ENCODE measurements around the gene NOSTRIN.
"Not testable (repeated sequence)": the region's sequence is repeated elsewhere in the genome, so short reads cannot be mapped to it uniquely, and the experiment has no call there.

The NOSTRIN gene

DNA sequence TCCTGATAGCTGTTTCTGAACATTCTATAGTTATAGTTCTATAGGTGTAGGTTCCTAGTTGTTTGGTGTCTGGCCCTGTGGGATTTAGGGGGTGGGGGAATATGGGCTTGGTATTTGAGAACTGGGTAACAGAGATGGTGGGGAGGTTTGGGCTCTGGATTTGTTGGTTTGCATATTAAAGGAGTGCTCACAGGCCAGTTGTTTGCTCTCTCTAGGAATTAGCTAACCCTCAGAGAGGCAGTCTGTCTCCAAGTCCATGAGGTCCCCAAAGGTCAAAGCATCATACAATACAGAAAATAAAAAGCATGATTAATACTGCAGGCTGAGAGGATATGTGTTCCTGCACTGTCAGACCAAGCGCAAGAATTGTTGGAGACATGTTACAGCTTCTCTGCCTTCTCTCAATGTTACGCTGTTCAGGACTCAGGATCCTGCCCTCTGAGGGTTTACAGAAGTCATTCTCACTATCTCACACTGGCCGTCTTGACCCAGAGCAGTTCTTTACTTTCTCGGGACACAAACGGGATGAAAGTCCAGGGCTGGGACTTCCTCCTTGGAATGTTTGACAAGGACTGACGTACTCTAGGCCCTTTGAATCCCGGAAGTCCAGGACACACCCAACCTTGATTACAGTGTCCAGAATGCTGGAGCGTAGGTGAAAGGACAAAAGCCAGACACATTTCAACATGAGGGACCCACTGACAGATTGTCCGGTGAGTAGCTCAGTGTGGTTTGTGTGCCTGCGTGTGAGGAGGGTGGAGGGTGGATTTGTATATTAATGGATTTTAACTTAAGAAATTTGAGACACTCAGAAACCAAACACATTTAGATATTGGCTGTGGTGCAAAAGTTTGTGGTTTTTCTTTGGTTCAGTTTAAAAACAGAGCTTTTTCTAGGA is at the start of gene NOSTRIN:
Gene NOSTRIN (plus strand): TSS at position 677 of the 898 bp plus-strand sequence. CDS start 10 bp downstream, at position 687.
- no peak for DNase-seq

- DNase-seq: no peak
Measured at GRCh38 chr2:168753765-168754329, 48.6 kb upstream of the NOSTRIN start.

GRCh38 chr2:168757223-168757622 is 45.2 kb upstream of the NOSTRIN start:
- DNase-seq: no peak

- no peak for DNase-seq
Measured at GRCh38 chr2:168758970-168759820, 43.2 kb upstream of the NOSTRIN start.

GRCh38 chr2:168765401-168765800 is 37.0 kb upstream of the NOSTRIN start:
- no peak for DNase-seq

GRCh38 chr2:168766600-168766999 is 35.8 kb upstream of the NOSTRIN start:
- no peak for DNase-seq

DNA sequence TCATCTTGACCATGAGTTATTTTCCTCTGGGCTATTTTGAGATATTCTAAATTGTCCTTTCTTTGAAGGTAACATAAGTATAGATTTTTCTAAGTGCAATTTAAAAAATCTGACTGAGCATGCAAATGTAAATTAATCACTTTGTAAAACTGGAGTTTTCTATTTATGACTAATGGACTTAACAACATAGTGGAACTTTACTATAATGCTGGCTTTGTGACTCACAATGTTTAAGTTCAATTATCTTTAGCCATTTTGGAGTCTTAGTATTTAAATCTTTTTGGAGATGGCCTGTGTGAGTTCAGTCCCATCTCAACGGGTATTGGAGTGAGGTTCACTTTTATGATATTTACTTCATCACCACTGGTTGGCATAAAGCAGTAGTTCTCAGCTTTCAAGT is 35.2 kb upstream of the NOSTRIN start:
- DNase-seq: no peak

- not testable (repeated sequence) for DNase-seq
Measured at GRCh38 chr2:168768357-168768756, 34.1 kb upstream of the NOSTRIN start.

DNA sequence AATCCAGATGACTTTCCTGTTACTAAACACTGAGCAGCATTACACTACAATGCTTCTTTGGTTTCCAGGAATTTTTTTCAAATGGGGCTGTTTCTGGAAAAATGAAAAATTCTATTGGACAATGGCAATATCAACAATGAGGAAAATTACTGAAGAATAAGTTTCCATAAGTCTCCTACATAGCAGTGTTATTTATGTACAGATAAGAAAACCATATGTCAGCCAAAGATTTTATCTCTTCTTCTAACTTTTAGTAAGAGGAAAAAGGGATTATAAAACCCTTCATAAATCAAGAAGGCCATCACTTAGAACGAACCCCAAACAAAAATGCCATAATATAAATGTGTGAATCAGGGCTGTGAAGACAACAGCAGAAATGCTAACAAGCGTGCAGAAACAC is 31.6 kb upstream of the NOSTRIN start:
- no peak for DNase-seq

DNA sequence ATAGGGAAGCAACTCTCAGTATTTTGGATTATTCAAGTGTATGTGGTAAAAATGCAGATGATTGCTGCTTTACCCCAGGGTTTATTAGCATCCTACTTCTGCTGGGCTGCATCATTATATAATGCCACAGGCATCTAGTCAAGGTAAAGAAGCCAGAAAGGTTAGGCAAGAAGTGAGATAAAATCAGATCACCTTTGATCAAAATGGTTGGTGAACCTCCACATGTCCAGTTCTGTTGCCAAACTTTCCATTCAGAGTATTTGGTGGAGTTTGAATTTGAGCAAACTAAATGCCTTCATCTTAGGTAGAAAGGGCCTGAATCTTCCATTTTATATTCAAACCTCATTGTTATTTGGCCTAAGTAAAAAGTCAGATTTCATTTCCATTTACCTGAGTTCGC is 29.7 kb upstream of the NOSTRIN start:
- no peak for DNase-seq

DNA sequence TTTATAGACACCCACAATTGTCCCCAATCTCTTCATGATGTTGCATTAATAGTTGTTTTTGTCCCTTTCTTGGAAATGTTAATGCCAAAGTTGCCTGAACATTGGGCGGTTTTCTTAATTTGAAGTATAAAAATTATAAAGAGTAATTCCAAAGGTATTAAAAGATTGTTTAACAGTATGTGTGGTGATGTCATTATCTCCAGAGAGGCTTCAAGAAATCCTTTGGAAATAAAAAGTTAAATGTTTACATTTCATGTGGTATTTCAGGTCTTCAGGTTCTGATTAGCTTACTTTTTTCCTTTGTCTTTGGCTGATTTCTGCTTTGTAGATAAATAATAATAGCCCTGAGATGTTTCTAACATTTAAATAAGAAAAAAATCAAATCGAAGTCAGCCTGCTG is 29.3 kb upstream of the NOSTRIN start:
- DNase-seq: no peak

DNA sequence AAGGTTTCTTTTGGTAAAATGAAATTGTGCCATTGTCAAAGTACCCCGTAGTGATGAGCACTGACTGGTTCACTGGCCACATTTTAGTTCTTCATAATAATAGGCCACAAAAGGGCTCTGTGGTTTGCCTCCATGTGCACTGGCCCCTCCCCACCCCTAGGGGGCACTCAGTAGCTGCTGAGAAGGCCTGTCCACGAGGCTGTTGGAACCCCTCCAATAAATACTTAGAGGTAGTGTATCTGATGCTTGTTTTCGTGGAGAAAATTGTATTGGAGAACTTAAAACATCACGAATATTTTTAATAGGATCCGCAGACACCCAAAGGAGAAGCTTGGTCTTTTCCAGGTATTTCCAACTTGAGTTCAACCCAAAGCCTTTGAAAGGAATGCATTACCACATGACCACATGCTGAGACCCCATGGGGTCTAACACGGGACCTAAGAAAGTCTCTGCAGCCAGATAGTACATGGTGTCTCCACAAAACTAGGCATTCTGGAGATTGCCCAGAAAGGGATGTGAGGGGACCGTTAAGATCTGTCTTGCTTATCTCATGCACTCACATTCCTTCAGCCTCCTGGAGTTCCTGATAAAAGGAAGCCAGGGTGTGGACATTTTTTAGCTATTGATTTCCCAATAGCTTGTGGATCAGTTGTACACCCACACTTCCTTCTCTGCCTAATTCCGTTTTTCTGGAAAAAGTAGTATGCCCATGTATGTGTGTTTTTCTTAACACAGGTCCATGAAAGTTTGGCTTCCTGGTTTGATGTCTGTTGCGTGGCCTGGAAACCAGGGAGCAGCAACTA is 28.5 kb upstream of the NOSTRIN start:
- DNase-seq: peak; percentile 27

DNA sequence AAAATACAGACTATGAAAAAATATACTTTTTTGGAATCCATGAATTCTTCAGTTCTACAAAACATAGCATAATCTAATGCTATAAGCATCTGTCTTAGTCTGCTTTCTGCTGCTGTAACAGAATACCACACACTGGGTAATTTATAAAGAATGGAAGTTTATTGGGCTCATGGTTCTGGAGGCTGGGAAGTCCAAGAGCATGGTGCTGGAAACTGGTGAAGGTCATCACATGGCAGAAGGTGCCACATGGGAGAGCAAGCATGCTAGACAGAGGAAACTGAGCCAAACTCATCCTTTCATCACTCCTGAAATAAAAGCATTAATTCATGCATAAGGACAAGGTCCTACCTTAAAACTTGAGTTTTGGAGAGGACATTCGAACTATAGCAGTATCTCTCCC is 26.6 kb upstream of the NOSTRIN start:
- no peak for DNase-seq

- no peak for DNase-seq
Measured at GRCh38 chr2:168780669-168781071, 21.8 kb upstream of the NOSTRIN start.

GRCh38 chr2:168781191-168781817 is 21.1 kb upstream of the NOSTRIN start:
- DNase-seq: no peak

GRCh38 chr2:168782271-168782670 is 20.2 kb upstream of the NOSTRIN start:
- no peak for DNase-seq

GRCh38 chr2:168784993-168785392 is 17.4 kb upstream of the NOSTRIN start:
- no peak for DNase-seq

DNA sequence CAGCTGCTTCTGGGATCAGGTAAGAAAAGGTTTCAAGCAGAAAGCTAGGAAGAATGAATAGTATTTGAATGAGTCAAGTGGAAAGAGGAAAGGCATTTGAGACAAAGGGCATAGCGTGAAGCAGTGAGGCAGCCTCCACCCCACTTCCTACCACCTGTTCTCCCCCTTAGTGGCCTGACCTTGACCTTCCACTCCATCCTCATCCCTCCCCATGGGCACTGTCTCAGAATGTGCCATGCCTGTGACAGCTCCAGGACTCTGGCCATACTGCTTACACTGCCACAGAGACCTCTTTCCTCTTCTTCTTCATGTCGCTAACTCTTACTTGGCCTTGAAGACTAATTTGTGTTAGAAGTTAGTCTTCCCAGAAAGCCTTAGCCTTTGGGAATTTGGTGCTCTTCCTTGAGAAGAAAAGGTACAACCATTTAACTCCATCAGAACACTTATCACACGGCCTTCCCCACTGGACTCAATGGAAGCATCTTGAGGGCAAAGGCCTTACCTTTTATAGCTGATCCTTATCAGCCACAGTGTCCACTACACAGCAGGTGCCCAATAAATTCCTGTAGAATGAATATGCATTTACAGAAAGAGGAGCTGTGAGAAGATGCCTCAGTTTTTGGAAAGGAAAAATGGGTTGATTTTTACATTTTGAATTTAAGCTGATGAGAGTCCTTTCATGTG is 15.2 kb upstream of the NOSTRIN start:
- DNase-seq: no peak

DNA sequence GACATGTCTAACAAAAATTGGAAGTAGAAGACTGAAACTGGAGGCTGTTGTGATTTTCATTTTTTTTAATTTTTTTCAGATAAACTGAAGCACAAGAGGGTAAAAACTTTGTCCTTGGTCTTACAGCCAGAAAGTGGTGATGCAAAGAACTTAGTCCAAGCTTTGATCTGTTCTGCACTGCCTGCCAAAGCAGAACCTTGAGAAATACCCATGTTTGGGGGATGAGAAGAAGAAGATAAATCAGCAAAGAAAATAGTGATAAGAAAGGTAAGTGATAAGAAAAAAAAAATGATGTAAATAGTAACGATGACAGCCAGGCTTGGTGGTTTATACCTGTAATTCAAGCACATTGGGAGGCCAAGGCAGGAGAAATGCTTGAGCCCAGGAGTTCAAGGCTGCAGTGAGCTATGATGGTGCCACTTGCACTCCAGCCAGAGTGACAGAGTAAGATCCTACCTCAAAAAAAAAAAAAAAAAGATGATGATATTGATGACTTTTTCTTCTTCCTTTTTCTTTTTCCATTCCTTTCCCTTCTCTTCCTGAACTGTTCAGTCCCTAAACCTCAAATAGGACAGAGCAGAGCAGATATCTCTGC is 14.6 kb upstream of the NOSTRIN start:
- DNase-seq: no peak

GRCh38 chr2:168789776-168790175 is 12.7 kb upstream of the NOSTRIN start:
- no peak for DNase-seq

All from stimulated activated CD4-positive, alpha-beta T cell treated with anti-CD3 and anti-CD28 coated beads, Interleukin-1b, Interleukin-23, amount 100 ng/mL, for 48 hours (primary cell).